Calu3 (cell line): ENCODE measurements around the gene CNTN6. TPM values are rescaled to one million over a fixed set of nuclear protein-coding genes. Genes with fewer than 3 reads are reported as not detected.

Source experiments
- BruUV-seq: library from RNA; stranded (reverse); fragments of 400-500 nt; replicated peaks from 2 replicates; lab custom pipeline; 2021; lab: Mats Ljungman, UMichigan
- CTCF ChIA-PET: fragments of 300-600 bp; sonication (Branson Sonifier 250); formaldehyde crosslinking; loops from one replicate; lab custom pipeline; 2022; ENCODE audit warnings: antibody characterized with exemption; lab: Charles Lee
- DNase-seq: peaks from one replicate; pipeline ENCODE4 v3.0.0; 2022
- H3K27ac Mint-ChIP-seq: one replicate; pipeline ENCODE4 v1.8.0; 2022; ENCODE audit warnings: mixed read lengths; ENCODE audit not compliant: unreplicated experiment
- H3K27me3 Mint-ChIP-seq: one replicate; pipeline ENCODE4 v1.8.0; 2022; ENCODE audit warnings: mixed read lengths; ENCODE audit not compliant: unreplicated experiment
- H3K36me3 Mint-ChIP-seq: one replicate; pipeline ENCODE4 v1.8.0; 2022; ENCODE audit warnings: mild to moderate bottlenecking, moderate library complexity, mixed read lengths; ENCODE audit not compliant: insufficient read depth, unreplicated experiment
- H3K4me1 Mint-ChIP-seq: one replicate; pipeline ENCODE4 v1.8.0; 2022; ENCODE audit warnings: mild to moderate bottlenecking, low read depth, mixed read lengths; ENCODE audit not compliant: unreplicated experiment
- H3K4me3 Mint-ChIP-seq: one replicate; pipeline ENCODE4 v1.8.0; 2022; ENCODE audit warnings: mild to moderate bottlenecking, low read depth, moderate library complexity, mixed read lengths; ENCODE audit not compliant: unreplicated experiment
- H3K9me3 Mint-ChIP-seq: one replicate; pipeline ENCODE4 v1.8.0; 2022; ENCODE audit warnings: low read depth, mixed read lengths; ENCODE audit not compliant: unreplicated experiment
- intact Hi-C: fragments of 100-400 bp; cut with micrococcal nuclease; formaldehyde crosslinking; loops from one replicate; pipeline ENCODE4 v1.10.0; 2022; ENCODE audit not compliant: unreplicated experiment
- total RNA-seq: library from RNA; stranded (reverse); gene quantifications from 2 replicates; pipeline ENCODE4 v1.2.3, GENCODE V29; 2022
- TF ChIP-seq, protein P1 (sequence below): fragments of 200-600 bp; IDR thresholded peaks from one replicate; pipeline ENCODE4 v1.8.0; 2022; ENCODE audit warnings: antibody characterized with exemption; ENCODE audit not compliant: unreplicated experiment

CNTN6 gene
- total RNA-seq, 1 experiment from 2014 or later: not detected

DNA sequence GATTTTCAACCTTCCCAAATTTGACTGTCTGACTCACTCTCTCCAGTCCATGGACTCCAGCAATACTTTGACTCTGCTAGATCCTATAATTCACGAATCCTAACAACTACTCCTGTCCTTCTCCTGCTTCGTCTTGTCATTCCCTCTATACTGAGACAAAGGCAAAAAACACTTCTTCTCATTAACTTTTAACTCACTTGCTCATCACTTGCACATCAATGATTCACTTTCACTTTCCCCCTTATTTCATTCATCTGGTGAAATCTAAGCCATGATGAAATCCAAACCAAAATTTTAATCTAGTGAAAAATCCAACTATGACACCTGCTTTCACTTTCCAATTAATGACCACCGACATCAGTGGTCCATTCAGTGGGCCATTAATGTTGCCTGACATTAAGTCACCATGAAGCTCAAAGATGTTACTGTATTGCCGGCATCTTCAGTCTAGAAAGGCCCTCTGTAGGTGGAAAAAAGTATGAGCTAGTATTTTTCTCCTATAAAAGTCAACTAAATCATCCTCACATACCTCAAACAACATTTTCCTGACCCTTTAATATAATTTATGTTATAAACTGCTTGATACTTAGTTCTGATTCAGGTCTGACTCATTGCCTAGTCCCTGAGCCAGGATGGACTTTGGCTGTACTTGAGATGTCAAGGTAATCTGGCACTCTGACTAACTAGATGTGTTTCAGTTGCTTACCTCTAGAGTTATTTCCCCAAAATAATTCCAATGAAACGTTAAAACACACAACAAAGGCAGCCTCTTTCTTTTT lies 158.6 kb downstream of the CNTN6 start:
- CTCF ChIA-PET: no interaction called here
- Mint-ChIP-seq H3K36me3 (no peaks in the 10 kb centered on the region), H3K27ac (no peak overlapping the region), H3K9me3 (peaks cover 3% of the 10 kb centered on the region), H3K4me1 (peaks cover 10% of the 10 kb centered on the region), H3K27me3 (no peaks in the 10 kb centered on the region), H3K4me3 (no peak overlapping the region)
- DNase-seq: no peak
- intact Hi-C loops: loop anchor here (1.0 kb wide), 1 partner anchor 169 kb away; no protein-coding TSS in a partner anchor
- no TSS peak for BruUV-seq
- TF ChIP-seq, protein P1, sequence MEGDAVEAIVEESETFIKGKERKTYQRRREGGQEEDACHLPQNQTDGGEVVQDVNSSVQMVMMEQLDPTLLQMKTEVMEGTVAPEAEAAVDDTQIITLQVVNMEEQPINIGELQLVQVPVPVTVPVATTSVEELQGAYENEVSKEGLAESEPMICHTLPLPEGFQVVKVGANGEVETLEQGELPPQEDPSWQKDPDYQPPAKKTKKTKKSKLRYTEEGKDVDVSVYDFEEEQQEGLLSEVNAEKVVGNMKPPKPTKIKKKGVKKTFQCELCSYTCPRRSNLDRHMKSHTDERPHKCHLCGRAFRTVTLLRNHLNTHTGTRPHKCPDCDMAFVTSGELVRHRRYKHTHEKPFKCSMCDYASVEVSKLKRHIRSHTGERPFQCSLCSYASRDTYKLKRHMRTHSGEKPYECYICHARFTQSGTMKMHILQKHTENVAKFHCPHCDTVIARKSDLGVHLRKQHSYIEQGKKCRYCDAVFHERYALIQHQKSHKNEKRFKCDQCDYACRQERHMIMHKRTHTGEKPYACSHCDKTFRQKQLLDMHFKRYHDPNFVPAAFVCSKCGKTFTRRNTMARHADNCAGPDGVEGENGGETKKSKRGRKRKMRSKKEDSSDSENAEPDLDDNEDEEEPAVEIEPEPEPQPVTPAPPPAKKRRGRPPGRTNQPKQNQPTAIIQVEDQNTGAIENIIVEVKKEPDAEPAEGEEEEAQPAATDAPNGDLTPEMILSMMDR: no peak

GRCh38 chr3:1252061-1252430 lies 159.2 kb downstream of the CNTN6 start:
- Mint-ChIP-seq H3K36me3 (no peaks in the 10 kb centered on the region), H3K27me3 (no peaks in the 10 kb centered on the region), H3K4me3 (no peak overlapping the region), H3K4me1 (peaks cover 10% of the 10 kb centered on the region), H3K27ac (no peak overlapping the region), H3K9me3 (peaks cover 3% of the 10 kb centered on the region)
- intact Hi-C loops: no loop called here
- CTCF ChIA-PET: no interaction called here
- DNase-seq: no peak
- TF ChIP-seq, protein P1: no peak
- BruUV-seq: no TSS peak

DNA sequence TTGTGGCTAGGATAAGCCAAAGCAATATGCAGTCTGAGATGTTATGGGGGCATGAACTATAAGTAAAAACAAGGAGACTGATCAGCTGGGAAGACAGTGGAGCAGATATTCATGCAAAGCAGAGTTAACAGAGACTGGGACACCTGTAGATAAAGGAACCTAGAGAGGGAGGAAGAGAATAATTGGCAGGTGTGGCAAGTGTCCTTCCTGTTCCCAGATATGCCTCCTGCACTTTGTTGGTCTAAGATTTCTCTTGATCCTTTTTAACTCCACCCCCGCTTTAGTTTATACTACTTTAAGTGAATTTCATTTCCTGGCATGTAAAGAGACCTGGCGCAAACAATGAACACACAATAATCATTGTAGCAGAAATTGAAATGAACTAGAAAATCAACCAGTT lies 169.4 kb downstream of the CNTN6 start:
- DNase-seq: no peak
- H3K27ac Mint-ChIP-seq: no peak overlapping the region
- H3K4me1 Mint-ChIP-seq: no peaks in the 10 kb centered on the region
- BruUV-seq: no TSS peak
- no peaks in the 10 kb centered on the region for H3K27me3 Mint-ChIP-seq
- CTCF ChIA-PET: no interaction called here
- intact Hi-C loops: no loop called here
- H3K9me3 Mint-ChIP-seq: peaks cover 13% of the 10 kb centered on the region
- no peak overlapping the region for H3K4me3 Mint-ChIP-seq
- TF ChIP-seq, protein P1: no peak
- H3K36me3 Mint-ChIP-seq: no peaks in the 10 kb centered on the region

DNA sequence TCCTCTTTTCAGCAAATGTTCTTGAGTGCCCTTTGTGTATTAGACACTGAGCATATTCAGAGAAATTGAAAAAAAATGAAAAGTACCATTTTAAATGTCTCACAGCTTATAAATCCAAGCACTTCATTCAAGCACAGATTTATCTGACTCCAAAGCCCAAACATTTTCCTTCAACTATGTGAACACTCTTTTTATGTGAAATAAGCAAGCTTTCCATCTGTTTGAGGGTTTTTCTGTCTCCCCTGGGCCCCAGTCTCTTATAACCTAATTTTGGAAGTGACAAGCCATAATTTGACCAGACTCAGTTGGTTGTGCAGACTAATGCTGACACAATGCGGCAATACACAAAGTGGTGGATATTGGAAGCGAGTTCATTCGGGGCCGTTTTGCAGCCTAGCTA lies 170.3 kb downstream of the CNTN6 start:
- Mint-ChIP-seq H3K27ac (no peak overlapping the region), H3K27me3 (no peaks in the 10 kb centered on the region), H3K9me3 (peaks cover 13% of the 10 kb centered on the region), H3K4me1 (no peaks in the 10 kb centered on the region), H3K4me3 (no peak overlapping the region), H3K36me3 (no peaks in the 10 kb centered on the region)
- DNase-seq: no peak
- TF ChIP-seq, protein P1: no peak
- CTCF ChIA-PET: no interaction called here
- no TSS peak for BruUV-seq
- intact Hi-C loops: no loop called here
